Activated T-cell treated with anti-CD3 and anti-CD28 coated beads, Interleukin-2, amount 50 U/mL, for 24 hours (primary cell): ENCODE measurements around the gene LMO1.

Source experiments
- DNase-seq: peaks from one replicate; pipeline ENCODE4 v3.0.0-alpha.2; 2020
- H3K27ac Mint-ChIP-seq: 2 replicates; pipeline ENCODE4 v1.8.0; 2020; ENCODE audit warnings: mild to moderate bottlenecking, mixed read lengths
- H3K27me3 Mint-ChIP-seq: 2 replicates; pipeline ENCODE4 v1.8.0; 2020; ENCODE audit warnings: mixed read lengths
- H3K36me3 Mint-ChIP-seq: 2 replicates; pipeline ENCODE4 v1.8.0; 2020; ENCODE audit warnings: low read depth, mixed read lengths
- H3K4me1 Mint-ChIP-seq: 2 replicates; pipeline ENCODE4 v1.8.0; 2020; ENCODE audit warnings: low read depth, mixed read lengths
- H3K4me3 Mint-ChIP-seq: 2 replicates; pipeline ENCODE4 v1.8.0; 2020; ENCODE audit warnings: mild to moderate bottlenecking, moderate library complexity, mixed read lengths
- H3K9me3 Mint-ChIP-seq: 2 replicates; pipeline ENCODE4 v1.8.0; 2020; ENCODE audit warnings: mixed read lengths

LMO1 gene

GRCh38 chr11:8281266-8281665, 17.6 kb upstream of the LMO1 start:
- no peak for DNase-seq

GRCh38 chr11:8277691-8278090, 14.0 kb upstream of the LMO1 start:
- H3K9me3 Mint-ChIP-seq, result no peaks in the 10 kb centered on the region
- H3K4me1 Mint-ChIP-seq, result no peaks in the 10 kb centered on the region
- H3K36me3 Mint-ChIP-seq, result no peaks in the 10 kb centered on the region
- peak; percentile 5 for DNase-seq
- H3K27me3 Mint-ChIP-seq, result peaks cover 9% of the 10 kb centered on the region
- no peak overlapping the region for H3K27ac Mint-ChIP-seq
- H3K4me3 Mint-ChIP-seq, result no peak overlapping the region

More at GRCh38 chr11:8281266-8281665, 17.6 kb upstream of the LMO1 start:
- no peaks in the 10 kb centered on the region for H3K36me3 Mint-ChIP-seq
- H3K27me3 Mint-ChIP-seq, result peaks cover 14% of the 10 kb centered on the region
- H3K4me3 Mint-ChIP-seq, result no peak overlapping the region
- no peak overlapping the region for H3K27ac Mint-ChIP-seq
- H3K9me3 Mint-ChIP-seq, result no peaks in the 10 kb centered on the region
- H3K4me1 Mint-ChIP-seq, result no peaks in the 10 kb centered on the region

- no peak for DNase-seq
- H3K36me3 Mint-ChIP-seq, result no peaks in the 10 kb centered on the region
- no peak overlapping the region for H3K27ac Mint-ChIP-seq
- no peaks in the 10 kb centered on the region for H3K9me3 Mint-ChIP-seq
- no peak overlapping the region for H3K4me3 Mint-ChIP-seq
- no peaks in the 10 kb centered on the region for H3K4me1 Mint-ChIP-seq
- peaks cover 13% of the 10 kb centered on the region for H3K27me3 Mint-ChIP-seq
Observed at GRCh38 chr11:8276528-8276927, 12.8 kb upstream of the LMO1 start.

- H3K27ac Mint-ChIP-seq, result no peak overlapping the region
- H3K27me3 Mint-ChIP-seq, result peaks cover 42% of the 10 kb centered on the region
- H3K9me3 Mint-ChIP-seq, result no peaks in the 10 kb centered on the region
Observed at GRCh38 chr11:8273287-8273686, 9.6 kb upstream of the LMO1 start.

GRCh38 chr11:8271106-8271886, 7.6 kb upstream of the LMO1 start:
- no peaks in the 10 kb centered on the region for H3K9me3 Mint-ChIP-seq
- H3K36me3 Mint-ChIP-seq, result no peaks in the 10 kb centered on the region
- peaks cover 2% of the 10 kb centered on the region for H3K4me1 Mint-ChIP-seq
- no peak overlapping the region for H3K27ac Mint-ChIP-seq
- H3K4me3 Mint-ChIP-seq, result no peak overlapping the region
- peak; percentile 3 for DNase-seq
- peaks cover 55% of the 10 kb centered on the region for H3K27me3 Mint-ChIP-seq

More at GRCh38 chr11:8273287-8273686, 9.6 kb upstream of the LMO1 start:
- H3K4me3 Mint-ChIP-seq, result no peak overlapping the region
- H3K4me1 Mint-ChIP-seq, result peaks cover 2% of the 10 kb centered on the region
- DNase-seq, result no peak
- no peaks in the 10 kb centered on the region for H3K36me3 Mint-ChIP-seq

- Mint-ChIP-seq H3K27ac (no peak overlapping the region), H3K27me3 (peaks cover 68% of the 10 kb centered on the region), H3K9me3 (no peaks in the 10 kb centered on the region), H3K4me1 (peaks cover 2% of the 10 kb centered on the region), H3K36me3 (no peaks in the 10 kb centered on the region), H3K4me3 (no peak overlapping the region)
- DNase-seq, result peak; percentile 3
Observed at GRCh38 chr11:8269636-8270035, 6.0 kb upstream of the LMO1 start.

GRCh38 chr11:8268530-8269400, 5.1 kb upstream of the LMO1 start:
- peaks cover 6% of the 10 kb centered on the region for H3K4me1 Mint-ChIP-seq

GRCh38 chr11:8267831-8268529, 4.3 kb upstream of the LMO1 start:
- peak; percentile 49 for DNase-seq

More at GRCh38 chr11:8268530-8269400, 5.1 kb upstream of the LMO1 start:
- Mint-ChIP-seq H3K27me3 (peaks cover 76% of the 10 kb centered on the region), H3K9me3 (no peaks in the 10 kb centered on the region), H3K36me3 (no peaks in the 10 kb centered on the region), H3K27ac (no peak overlapping the region), H3K4me3 (peak overlapping the region; percentile 39)
- DNase-seq, result peak; percentile 15

GRCh38 chr11:8267280-8267679, 3.6 kb upstream of the LMO1 start:
- Mint-ChIP-seq H3K27me3 (peaks cover 84% of the 10 kb centered on the region), H3K27ac (no peak overlapping the region), H3K4me3 (no peak overlapping the region)

More at GRCh38 chr11:8267831-8268529, 4.3 kb upstream of the LMO1 start:
- H3K4me3 Mint-ChIP-seq, result peak overlapping the region; percentile 42
- H3K27me3 Mint-ChIP-seq, result peaks cover 83% of the 10 kb centered on the region
- H3K9me3 Mint-ChIP-seq, result no peaks in the 10 kb centered on the region
- peaks cover 11% of the 10 kb centered on the region for H3K4me1 Mint-ChIP-seq
- H3K27ac Mint-ChIP-seq, result no peak overlapping the region
- no peaks in the 10 kb centered on the region for H3K36me3 Mint-ChIP-seq

GRCh38 chr11:8266246-8267241, 2.9 kb upstream of the LMO1 start:
- Mint-ChIP-seq H3K27me3 (peaks cover 90% of the 10 kb centered on the region), H3K4me1 (peaks cover 15% of the 10 kb centered on the region), H3K9me3 (no peaks in the 10 kb centered on the region), H3K27ac (no peak overlapping the region), H3K36me3 (no peaks in the 10 kb centered on the region), H3K4me3 (no peak overlapping the region)
- peak; percentile 20 for DNase-seq

More at GRCh38 chr11:8267280-8267679, 3.6 kb upstream of the LMO1 start:
- peaks cover 15% of the 10 kb centered on the region for H3K4me1 Mint-ChIP-seq
- DNase-seq, result peak; percentile 8
- H3K36me3 Mint-ChIP-seq, result no peaks in the 10 kb centered on the region
- no peaks in the 10 kb centered on the region for H3K9me3 Mint-ChIP-seq

GRCh38 chr11:8265681-8266241, 2.1 kb upstream of the LMO1 start:
- H3K27me3 Mint-ChIP-seq, result peaks cover 90% of the 10 kb centered on the region
- no peak overlapping the region for H3K4me3 Mint-ChIP-seq
- H3K36me3 Mint-ChIP-seq, result no peaks in the 10 kb centered on the region
- H3K27ac Mint-ChIP-seq, result no peak overlapping the region
- peaks cover 15% of the 10 kb centered on the region for H3K4me1 Mint-ChIP-seq
- no peaks in the 10 kb centered on the region for H3K9me3 Mint-ChIP-seq
- peak; percentile 17 for DNase-seq

GRCh38 chr11:8263109-8263768, 439 bp downstream of the LMO1 start:
- Mint-ChIP-seq H3K9me3 (no peaks in the 10 kb centered on the region), H3K27me3 (peaks cover 88% of the 10 kb centered on the region), H3K4me1 (peaks cover 14% of the 10 kb centered on the region), H3K27ac (no peak overlapping the region), H3K36me3 (no peaks in the 10 kb centered on the region), H3K4me3 (peak overlapping the region; percentile 63)
- DNase-seq, result no peak
